HG03342 (cell line): Measurements from ENCODE around the gene KRTAP22-2.

ENCODE experiments used
- ATAC-seq: cut with Tn5 transposase; IDR thresholded peaks from one replicate; pipeline ENCODE4 v1.9.1; 2021; ENCODE audit warnings: mild to moderate bottlenecking, moderate library complexity; ENCODE audit not compliant: unreplicated experiment

The KRTAP22-2 gene

DNA sequence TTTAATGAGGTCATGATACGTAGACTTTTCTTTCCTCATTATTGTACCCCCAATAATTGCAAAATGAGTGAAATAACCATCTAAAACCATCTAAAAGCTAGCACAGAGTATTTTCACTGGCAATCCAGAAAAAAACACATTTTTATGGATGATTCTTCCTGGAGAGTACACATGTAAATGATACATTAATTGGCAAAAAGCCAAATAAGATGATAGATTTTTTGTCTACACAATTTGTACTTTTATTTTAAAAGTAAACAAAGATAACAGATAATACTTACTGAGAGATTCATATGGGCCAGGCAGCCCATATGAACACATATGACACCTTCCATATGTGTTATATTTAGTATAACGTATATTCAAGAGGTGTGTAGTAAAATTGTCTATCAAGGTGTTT lies 26.6 kb downstream of the KRTAP22-2 start:
- ATAC-seq: no peak

DNA sequence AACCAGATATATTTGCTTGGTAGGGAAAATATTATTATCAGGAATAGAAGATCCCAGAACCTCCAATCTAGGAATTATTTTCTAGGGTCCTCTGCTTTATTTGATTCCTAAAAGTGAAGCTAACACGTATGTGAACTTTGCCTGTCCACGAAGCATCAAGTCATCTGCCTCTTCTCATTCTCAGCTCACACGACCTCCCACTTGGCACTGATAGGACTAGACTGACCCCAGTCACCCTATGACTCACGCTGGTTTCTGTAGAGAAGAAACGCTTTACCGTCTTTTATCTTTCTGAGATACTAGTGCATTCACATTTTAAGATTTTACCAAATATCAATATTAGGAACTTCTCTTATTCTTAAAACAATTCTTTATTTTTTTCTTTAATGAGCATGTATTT lies 27.1 kb downstream of the KRTAP22-2 start:
- ATAC-seq: no peak

DNA sequence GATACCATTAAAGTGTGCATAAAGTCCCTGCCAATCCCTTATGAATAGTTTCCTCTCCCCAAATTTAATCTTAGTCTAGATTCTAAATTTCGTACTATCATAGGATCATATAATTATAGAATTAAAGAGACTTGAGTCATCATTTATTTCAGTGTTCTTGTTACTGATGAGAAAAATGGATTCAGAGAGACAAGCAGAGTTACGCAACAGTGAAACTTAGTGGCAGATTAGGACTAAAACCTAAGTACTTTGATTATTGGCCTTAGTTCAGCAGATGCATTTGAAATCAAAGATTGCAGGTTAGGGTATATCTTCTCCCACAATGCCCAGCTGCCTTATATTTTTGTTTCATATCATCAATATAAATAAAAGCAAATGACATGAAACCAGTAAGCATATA lies 28.2 kb downstream of the KRTAP22-2 start:
- no peak for ATAC-seq

- no peak for ATAC-seq
Observed at GRCh38 chr21:30561264-30561895, 28.8 kb downstream of the KRTAP22-2 start, which contains the start of gene KRTAP19-7. KRTAP19-7 (minus strand) TSS chr21:30561314; CDS start chr21:30561289, 25 bp downstream.

- ATAC-seq: no peak
Observed at GRCh38 chr21:30555095-30555494, 35.1 kb downstream of the KRTAP22-2 start.

DNA sequence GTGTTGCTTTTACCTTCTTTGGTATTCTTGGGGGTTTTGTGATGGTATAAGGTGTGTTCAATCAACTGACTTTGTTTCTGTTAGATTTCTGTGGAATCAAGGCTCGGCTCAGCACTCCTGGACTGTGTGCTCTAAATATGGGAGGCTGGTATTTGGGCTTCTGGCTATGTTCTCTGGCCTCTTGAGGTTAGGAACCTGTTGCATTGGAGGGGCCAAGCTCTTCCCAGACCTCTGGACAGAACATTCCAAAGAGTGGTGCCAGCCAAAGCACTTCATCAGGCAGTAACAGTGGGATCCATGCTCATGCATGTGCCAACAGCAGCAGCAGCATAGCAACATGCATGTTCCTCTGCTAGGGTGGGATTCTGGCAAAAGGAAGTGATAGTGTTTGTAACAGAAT lies 37.4 kb downstream of the KRTAP22-2 start:
- ATAC-seq: no peak

DNA sequence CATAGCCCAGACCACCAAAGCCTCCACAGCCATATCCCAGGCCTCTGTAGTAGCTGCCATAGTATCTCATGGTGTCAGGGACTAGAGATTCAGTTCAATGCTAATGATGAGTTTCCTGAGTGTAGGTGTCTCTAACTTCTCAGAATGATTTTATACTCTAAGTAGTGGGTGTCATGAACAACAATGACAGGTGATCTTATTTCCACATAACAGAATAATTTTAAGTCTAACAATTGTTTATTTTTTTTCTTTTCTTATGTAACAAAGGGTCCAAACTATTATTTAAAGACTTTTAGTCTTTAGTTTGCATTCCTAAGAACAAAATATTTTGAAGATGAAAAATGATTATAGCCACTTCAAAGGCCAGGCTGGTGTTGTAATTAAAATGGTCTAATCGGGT lies 48.4 kb downstream of the KRTAP22-2 start, which contains the start of gene KRTAP19-6:
Gene KRTAP19-6, minus strand, starts transcription at position 101 of the 400 bp plus-strand sequence. Its CDS starts 31 bp downstream, at position 70.
- no peak for ATAC-seq
